ENCODE results near the gene CDK15. TPM values are rescaled to one million over a fixed set of nuclear protein-coding genes. Genes with fewer than 3 reads are reported as not detected.

Gene CDK15
- total and polyA plus RNA-seq, 11 donors: 0.07 to 0.50 (median 0.18) TPM; not detected in 3

DNA sequence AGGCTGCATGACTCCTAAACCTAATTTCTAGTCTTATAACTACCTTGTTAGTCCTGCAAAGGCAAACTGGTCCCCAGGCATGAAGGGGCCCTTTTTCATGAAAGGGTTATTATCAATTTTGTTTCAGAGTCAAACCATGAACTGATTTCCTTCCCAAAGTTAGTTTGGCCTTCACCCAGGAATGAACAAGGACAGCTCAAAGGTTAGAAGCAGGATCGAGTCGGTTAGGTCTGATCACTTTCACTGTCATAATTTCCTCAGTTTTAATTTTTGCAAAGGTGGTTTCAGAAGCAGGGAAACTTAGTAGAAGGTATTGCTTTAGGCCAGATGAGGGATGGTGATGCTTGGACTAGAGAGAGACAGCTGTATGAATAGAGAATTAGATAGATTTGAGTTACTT is 16.9 kb upstream of the CDK15 start:
- intact Hi-C loops (cut with DNase I): loop anchor here in 1 of 10 donors (10.0 kb wide), 1 partner anchor 245 kb away; the partner anchor contains the start of gene FZD7
- TF ChIP-seq, protein P1, sequence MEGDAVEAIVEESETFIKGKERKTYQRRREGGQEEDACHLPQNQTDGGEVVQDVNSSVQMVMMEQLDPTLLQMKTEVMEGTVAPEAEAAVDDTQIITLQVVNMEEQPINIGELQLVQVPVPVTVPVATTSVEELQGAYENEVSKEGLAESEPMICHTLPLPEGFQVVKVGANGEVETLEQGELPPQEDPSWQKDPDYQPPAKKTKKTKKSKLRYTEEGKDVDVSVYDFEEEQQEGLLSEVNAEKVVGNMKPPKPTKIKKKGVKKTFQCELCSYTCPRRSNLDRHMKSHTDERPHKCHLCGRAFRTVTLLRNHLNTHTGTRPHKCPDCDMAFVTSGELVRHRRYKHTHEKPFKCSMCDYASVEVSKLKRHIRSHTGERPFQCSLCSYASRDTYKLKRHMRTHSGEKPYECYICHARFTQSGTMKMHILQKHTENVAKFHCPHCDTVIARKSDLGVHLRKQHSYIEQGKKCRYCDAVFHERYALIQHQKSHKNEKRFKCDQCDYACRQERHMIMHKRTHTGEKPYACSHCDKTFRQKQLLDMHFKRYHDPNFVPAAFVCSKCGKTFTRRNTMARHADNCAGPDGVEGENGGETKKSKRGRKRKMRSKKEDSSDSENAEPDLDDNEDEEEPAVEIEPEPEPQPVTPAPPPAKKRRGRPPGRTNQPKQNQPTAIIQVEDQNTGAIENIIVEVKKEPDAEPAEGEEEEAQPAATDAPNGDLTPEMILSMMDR (IDR thresholded peaks at IDR 0.05): no peak
- no peak for TF ChIP-seq POLR2A (IDR thresholded peaks at IDR 0.05)
- H3K36me3 ChIP-seq: no peaks in the 10 kb centered on the region
- no peak overlapping the region for H3K27ac ChIP-seq
- ATAC-seq (no peak), DNase-seq (no peak)
- 38 to 72% (median 65%) methylated on average over 2 of the region's 2 CpGs for WGBS, 4 donors
- H3K4me1 ChIP-seq: no peaks in the 10 kb centered on the region
- no peaks in the 10 kb centered on the region for H3K9me3 ChIP-seq
- no peaks in the 10 kb centered on the region for H3K27me3 ChIP-seq
- H3K4me3 ChIP-seq: no peak overlapping the region

DNA sequence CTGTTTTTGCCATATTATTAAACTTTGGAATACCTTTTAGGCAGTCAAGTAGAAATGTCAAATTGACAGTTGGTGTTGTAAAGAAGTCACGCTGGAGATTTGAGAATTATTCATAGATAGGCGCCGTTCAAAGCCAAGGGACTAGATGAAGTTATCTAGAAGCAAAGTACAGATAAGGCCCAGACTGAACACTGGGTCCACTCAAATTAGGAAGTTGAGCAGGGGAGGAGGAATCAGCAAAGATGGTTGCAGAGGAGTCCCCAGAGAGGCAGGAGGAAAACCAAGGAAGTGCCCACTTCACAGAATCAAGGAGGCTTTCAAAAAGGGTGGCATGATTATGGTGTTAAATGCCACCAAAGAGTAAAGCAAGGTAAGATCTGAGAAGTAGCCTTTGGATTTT is 16.0 kb upstream of the CDK15 start:
- H3K27ac ChIP-seq: no peak overlapping the region
- intact Hi-C loops (cut with DNase I): loop anchor here in 1 of 10 donors (10.0 kb wide), 1 partner anchor 75 kb away; no protein-coding TSS in a partner anchor
- no peak for TF ChIP-seq POLR2A (IDR thresholded peaks at IDR 0.05)
- TF ChIP-seq, protein P1 (IDR thresholded peaks at IDR 0.05): no peak
- H3K36me3 ChIP-seq: no peaks in the 10 kb centered on the region
- DNase-seq: no peak
- H3K27me3 ChIP-seq: no peaks in the 10 kb centered on the region
- 46 to 66% (median 47%) methylated on average over 3 of the region's 3 CpGs for WGBS, 4 donors
- no peak overlapping the region for H3K4me3 ChIP-seq
- no peak for ATAC-seq
- no peaks in the 10 kb centered on the region for H3K4me1 ChIP-seq
- H3K9me3 ChIP-seq: no peaks in the 10 kb centered on the region

DNA sequence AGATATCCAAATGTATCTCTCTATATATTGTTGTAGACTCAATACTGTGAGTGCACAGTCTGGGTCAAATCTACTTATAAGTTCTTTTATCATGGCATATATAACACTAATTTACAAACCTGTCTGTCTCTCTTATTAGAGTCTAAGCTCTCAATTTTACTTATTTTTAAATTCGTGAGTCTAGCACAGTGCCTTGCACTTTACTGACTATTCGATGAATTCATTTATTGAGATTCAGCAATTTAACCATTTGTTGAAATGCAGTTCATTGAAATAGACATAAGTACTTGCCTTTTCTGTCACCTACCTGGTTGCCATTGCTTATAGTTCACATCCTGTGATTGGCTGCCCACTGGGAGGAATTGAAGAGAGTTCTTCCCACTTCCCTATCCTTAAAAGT is 15.3 kb upstream of the CDK15 start:
- no peak for ATAC-seq
- WGBS, 4 donors: 81 to 88% (median 84%) methylated on average over 2 of the region's 2 CpGs

DNA sequence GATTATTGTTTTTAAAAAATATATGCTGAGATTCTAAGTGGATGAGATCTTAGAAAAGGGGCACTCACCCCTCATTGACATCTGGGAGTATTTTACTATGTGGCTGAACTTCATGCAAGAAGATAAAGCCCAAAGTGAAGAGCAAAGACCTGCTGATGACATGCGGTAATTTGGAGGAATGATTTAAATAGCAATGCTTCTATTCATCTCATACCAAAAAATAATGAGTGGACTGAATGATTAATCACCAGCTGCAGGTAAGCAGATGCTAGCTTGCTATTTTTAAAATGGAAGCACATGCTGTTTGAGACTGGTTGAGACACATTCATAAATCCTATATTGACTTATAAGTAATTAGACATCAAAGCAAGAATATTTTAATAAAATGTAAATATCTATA is 12.7 kb upstream of the CDK15 start:
- 74 to 89% (median 78%) methylated on average over 1 of the region's 1 CpG for WGBS, 4 donors
- TF ChIP-seq POLR2A (IDR thresholded peaks at IDR 0.05): no peak
- TF ChIP-seq, protein P1 (IDR thresholded peaks at IDR 0.05): no peak
- intact Hi-C loops (cut with DNase I): loop anchor here in 1 of 10 donors (10.0 kb wide), 1 partner anchor 71 kb away; no protein-coding TSS in a partner anchor
- Histone ChIP-seq H3K9me3 (no peaks in the 10 kb centered on the region), H3K36me3 (no peaks in the 10 kb centered on the region), H3K27ac (no peak overlapping the region), H3K4me3 (no peak overlapping the region), H3K4me1 (no peaks in the 10 kb centered on the region), H3K27me3 (peaks cover 0 to 3% (median 0%) of the 10 kb centered on the region in 9 donors)
- DNase-seq: no peak
- no peak for ATAC-seq

More for the DNA sequence above, 15.3 kb upstream of the CDK15 start:
- intact Hi-C loops (cut with DNase I): loop anchor here in 1 of 10 donors (10.0 kb wide), 1 partner anchor 74 kb away; no protein-coding TSS in a partner anchor
- TF ChIP-seq POLR2A (IDR thresholded peaks at IDR 0.05): no peak
- TF ChIP-seq, protein P1 (IDR thresholded peaks at IDR 0.05): no peak
- Histone ChIP-seq H3K27me3 (no peaks in the 10 kb centered on the region), H3K27ac (no peak overlapping the region), H3K9me3 (no peaks in the 10 kb centered on the region), H3K4me1 (no peaks in the 10 kb centered on the region), H3K4me3 (no peak overlapping the region), H3K36me3 (no peaks in the 10 kb centered on the region)
- DNase-seq: no peak
